Measurements from ENCODE around the gene HDDC2.

The HDDC2 gene

DNA sequence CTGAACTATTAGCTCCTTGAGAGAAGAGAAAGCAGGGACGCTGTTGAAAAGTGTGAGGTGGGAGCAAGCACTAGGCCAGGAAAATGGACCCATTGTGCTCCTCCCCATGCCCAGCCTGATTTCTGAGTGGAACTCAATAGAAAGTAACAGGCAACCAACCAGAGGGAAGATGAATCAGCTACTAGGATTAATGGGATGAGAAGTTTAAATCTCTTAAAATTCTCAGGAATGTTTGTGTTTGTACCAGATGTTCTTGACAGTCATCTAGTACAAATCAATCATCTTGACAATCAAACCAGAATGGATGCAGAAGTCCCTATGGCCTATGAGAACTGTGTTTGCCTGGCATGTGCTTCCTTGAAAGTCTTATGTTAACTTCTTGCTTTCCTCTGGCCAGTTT is 48.9 kb downstream of the HDDC2 start:
- Histone ChIP-seq H3K36me3 (ENCODE audit: control insufficient read depth in 1 of 2, insufficient read depth in 2 of 2, low read length in 2 of 2) (no peaks in the 10 kb centered on the region), H3K27ac (ENCODE audit: low read length) (no peak overlapping the region), H3K9me3 (ENCODE audit: control insufficient read depth in 1 of 2, low read length in 2 of 2) (no peaks in the 10 kb centered on the region), H3K4me1 (ENCODE audit: control insufficient read depth in 1 of 2, insufficient read depth in 2 of 2, low read length in 2 of 2) (no peaks in the 10 kb centered on the region), H3K4me3 (ENCODE audit: low read depth in 1 of 2, low read length in 2 of 2) (no peak overlapping the region), H3K27me3 (ENCODE audit: low read depth, low read length) (no peaks in the 10 kb centered on the region)

DNA sequence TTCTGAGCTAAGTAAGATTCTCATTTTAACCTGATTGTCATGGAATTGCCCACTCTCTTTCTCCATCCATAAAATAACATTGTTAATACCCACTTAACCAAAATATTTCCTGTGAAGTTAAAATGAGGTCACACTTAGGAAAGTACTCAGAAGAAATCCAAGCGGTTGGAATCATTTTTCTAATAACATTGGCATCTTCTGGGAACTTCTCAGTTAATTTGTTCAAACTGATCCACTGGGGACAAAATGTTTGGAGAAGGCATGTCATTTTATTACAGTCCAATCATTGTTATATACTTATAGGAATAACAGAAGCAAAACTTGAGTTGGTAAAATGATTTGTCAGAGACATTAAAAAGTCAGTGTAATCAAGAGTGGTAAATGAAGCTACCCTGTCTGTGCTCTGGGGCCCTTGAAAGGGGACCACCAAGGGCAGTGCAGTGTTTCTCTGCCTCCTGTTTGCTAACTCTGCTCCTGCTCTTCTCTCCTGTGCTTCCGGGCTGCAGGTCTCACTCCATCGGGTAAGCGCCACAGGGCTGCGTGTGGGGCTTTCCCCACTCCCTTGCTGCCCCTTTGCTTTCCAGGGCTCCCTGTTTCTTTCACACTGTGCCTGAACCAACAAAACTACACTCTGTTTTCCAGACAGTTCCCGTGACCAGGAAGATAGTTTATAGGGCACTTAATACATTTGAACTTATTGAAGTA is 50.1 kb downstream of the HDDC2 start:
- Histone ChIP-seq H3K4me1 (ENCODE audit: control insufficient read depth in 1 of 2, insufficient read depth in 2 of 2, low read length in 2 of 2) (no peaks in the 10 kb centered on the region), H3K27ac (ENCODE audit: low read length) (no peak overlapping the region), H3K9me3 (ENCODE audit: control insufficient read depth in 1 of 2, low read length in 2 of 2) (no peaks in the 10 kb centered on the region), H3K36me3 (ENCODE audit: control insufficient read depth in 1 of 2, insufficient read depth in 2 of 2, low read length in 2 of 2) (no peaks in the 10 kb centered on the region), H3K27me3 (ENCODE audit: low read depth, low read length) (no peaks in the 10 kb centered on the region), H3K4me3 (ENCODE audit: low read depth in 1 of 2, low read length in 2 of 2) (no peak overlapping the region)

DNA sequence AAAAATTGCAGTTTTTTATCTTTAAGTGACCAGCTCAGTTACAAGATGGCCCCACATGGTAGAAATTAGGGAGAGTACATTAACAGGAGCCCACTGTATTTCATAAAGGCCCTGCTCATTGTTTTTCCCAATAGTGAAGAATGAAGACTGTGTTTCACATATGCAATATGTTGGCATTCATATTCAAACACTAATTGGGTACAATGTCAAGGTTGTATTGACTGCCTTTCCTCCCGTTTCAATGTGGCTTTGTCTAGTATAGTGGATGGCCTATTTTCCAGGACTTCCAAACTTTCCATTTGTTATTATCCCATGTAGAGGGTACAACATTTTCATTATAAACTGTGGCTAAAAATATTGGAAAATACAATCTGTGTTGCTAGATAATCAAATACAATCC is 51.3 kb downstream of the HDDC2 start:
- Histone ChIP-seq H3K9me3 (ENCODE audit: control insufficient read depth in 1 of 2, low read length in 2 of 2) (no peaks in the 10 kb centered on the region), H3K27ac (ENCODE audit: low read length) (no peak overlapping the region), H3K4me3 (ENCODE audit: low read depth in 1 of 2, low read length in 2 of 2) (no peak overlapping the region), H3K27me3 (ENCODE audit: low read depth, low read length) (no peaks in the 10 kb centered on the region), H3K4me1 (ENCODE audit: control insufficient read depth in 1 of 2, insufficient read depth in 2 of 2, low read length in 2 of 2) (no peaks in the 10 kb centered on the region), H3K36me3 (ENCODE audit: control insufficient read depth in 1 of 2, insufficient read depth in 2 of 2, low read length in 2 of 2) (no peaks in the 10 kb centered on the region)

DNA sequence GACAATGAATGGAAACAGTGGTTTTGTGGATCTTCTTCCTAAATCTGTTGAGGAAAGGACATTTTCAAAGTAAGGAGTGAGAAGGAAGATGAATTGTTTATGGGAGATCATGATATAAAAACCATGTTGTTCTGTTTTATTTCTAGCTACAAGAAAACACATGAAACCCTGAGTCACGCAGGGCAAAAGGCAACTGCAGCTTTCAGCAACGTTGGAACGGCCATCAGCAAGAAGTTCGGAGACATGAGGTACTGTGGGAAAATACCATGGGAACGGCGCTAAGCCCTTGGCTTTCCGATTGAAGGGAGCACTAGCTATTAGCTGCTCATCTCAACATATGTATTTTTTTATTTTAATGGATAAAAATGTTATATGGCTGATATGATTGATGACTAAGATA is 53.6 kb downstream of the HDDC2 start:
- H3K36me3 ChIP-seq (ENCODE audit: control insufficient read depth in 1 of 2, insufficient read depth in 2 of 2, low read length in 2 of 2), result no peaks in the 10 kb centered on the region
- peaks cover 0 to 1% of the 10 kb centered on the region in 2 donors for H3K9me3 ChIP-seq (ENCODE audit: control insufficient read depth in 1 of 2, low read length in 2 of 2)
- no peaks in the 10 kb centered on the region for H3K27me3 ChIP-seq (ENCODE audit: low read depth, low read length)
- no peak overlapping the region for H3K4me3 ChIP-seq (ENCODE audit: low read depth in 1 of 2, low read length in 2 of 2)
- H3K27ac ChIP-seq (ENCODE audit: low read length), result no peak overlapping the region
- no peaks in the 10 kb centered on the region for H3K4me1 ChIP-seq (ENCODE audit: control insufficient read depth in 1 of 2, insufficient read depth in 2 of 2, low read length in 2 of 2)

DNA sequence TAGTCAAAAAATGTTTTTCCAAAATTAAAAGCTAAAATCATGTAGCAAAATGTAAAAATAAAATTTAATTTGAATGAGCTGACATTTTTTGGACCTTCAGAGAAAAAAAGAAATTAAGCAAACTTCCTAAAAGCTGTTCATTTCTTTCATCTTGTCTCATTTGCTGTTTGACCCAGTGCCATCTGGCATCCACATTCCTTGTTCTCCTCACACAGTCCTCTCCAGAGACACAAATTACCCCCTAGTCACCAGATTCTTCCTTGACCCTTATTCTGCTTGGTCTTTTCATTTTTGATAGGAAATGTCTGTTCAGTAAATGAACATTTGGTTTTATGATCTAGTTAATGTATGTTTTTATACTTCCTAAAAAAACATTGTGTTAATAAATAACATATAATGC is 55.2 kb downstream of the HDDC2 start:
- Histone ChIP-seq H3K27ac (ENCODE audit: low read length) (no peak overlapping the region), H3K27me3 (ENCODE audit: low read depth, low read length) (no peaks in the 10 kb centered on the region), H3K36me3 (ENCODE audit: control insufficient read depth in 1 of 2, insufficient read depth in 2 of 2, low read length in 2 of 2) (no peaks in the 10 kb centered on the region), H3K9me3 (ENCODE audit: control insufficient read depth in 1 of 2, low read length in 2 of 2) (peaks cover 0 to 13% of the 10 kb centered on the region in 2 donors), H3K4me1 (ENCODE audit: control insufficient read depth in 1 of 2, insufficient read depth in 2 of 2, low read length in 2 of 2) (no peaks in the 10 kb centered on the region), H3K4me3 (ENCODE audit: low read depth in 1 of 2, low read length in 2 of 2) (no peak overlapping the region)

DNA sequence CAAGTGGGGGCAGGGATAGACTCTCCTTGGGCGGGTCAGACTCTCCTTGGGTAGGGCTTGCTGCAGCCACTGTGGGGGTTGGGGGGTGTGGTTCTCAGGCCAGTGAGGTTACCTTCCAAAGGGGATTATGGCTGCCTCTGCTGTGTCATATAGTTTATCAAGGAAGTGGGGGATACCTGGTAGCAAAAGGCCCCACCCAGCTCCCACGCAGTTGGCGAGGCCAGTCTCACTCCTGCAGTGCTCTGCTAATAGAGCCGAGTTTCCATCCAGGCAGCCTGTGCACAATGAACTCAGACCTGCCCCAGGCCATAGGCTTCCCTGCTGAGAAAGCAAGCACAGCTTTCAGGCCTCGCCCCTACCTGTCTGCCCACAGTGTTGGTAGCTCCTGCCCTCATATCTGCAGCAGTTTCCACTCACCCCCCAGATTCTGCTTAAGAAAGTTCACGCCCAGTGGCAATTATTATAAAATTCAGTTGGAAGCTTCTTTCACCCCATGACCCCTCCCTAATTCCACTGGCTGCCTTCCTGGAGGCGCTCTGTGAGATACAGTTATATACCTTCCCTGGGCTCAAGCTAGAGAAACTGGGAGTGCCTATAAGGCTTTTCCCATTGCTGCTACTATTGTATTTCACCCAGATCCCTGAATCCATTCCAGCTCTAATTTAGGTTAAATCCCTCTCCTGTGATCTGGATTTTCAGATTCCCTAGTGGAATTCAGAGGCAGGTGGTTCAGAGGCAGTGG is 56.1 kb downstream of the HDDC2 start:
- Histone ChIP-seq H3K27me3 (ENCODE audit: low read depth, low read length) (no peaks in the 10 kb centered on the region), H3K36me3 (ENCODE audit: control insufficient read depth in 1 of 2, insufficient read depth in 2 of 2, low read length in 2 of 2) (no peaks in the 10 kb centered on the region), H3K4me3 (ENCODE audit: low read depth in 1 of 2, low read length in 2 of 2) (no peak overlapping the region), H3K9me3 (ENCODE audit: control insufficient read depth in 1 of 2, low read length in 2 of 2) (peaks cover 0 to 13% of the 10 kb centered on the region in 2 donors), H3K27ac (ENCODE audit: low read length) (no peak overlapping the region), H3K4me1 (ENCODE audit: control insufficient read depth in 1 of 2, insufficient read depth in 2 of 2, low read length in 2 of 2) (no peaks in the 10 kb centered on the region)

DNA sequence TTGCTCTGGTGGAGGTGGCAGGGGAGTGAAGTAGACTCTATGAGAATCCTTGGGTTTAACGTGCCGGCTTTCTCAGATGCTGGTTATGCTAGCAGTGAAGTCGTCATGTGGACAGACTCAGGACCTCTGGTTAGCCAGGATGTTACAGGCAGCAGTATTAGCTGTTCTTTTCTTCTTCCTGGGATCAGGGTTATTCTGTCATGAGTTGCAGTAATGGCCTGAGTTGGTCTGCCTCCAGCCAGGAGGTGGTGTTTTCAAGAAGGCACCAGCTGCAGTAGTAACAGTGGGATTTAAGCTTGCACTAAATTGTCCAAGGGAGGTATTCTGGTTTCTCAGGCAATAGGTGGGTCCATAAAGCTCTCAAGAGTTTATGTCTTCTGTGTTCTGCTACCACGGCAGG is 56.7 kb downstream of the HDDC2 start:
- no peak overlapping the region for H3K27ac ChIP-seq (ENCODE audit: low read length)

DNA sequence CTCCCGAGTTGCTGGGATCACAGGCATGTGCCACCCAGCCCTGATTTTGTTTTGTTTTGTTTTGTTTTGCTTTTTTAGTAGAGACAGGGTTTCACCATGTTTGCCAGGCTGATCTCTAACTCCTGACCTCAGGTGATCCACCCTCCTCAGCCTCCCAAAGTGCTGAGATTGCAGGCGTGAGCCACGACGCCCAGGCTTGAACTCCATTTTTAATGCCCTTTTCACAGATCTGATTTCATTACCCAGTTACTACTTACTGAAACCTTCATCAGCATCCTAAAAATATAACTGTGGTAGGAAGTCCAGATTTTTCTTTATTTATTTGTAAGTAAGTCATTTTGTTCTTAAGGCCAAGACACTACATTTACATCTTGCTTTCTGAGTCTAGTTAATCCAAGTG is 64.0 kb downstream of the HDDC2 start:
- Histone ChIP-seq H3K4me3 (ENCODE audit: low read depth in 1 of 2, low read length in 2 of 2) (no peak overlapping the region), H3K27ac (ENCODE audit: low read length) (no peak overlapping the region), H3K4me1 (ENCODE audit: control insufficient read depth in 1 of 2, insufficient read depth in 2 of 2, low read length in 2 of 2) (no peaks in the 10 kb centered on the region), H3K36me3 (ENCODE audit: control insufficient read depth in 1 of 2, insufficient read depth in 2 of 2, low read length in 2 of 2) (no peaks in the 10 kb centered on the region), H3K27me3 (ENCODE audit: low read depth, low read length) (no peaks in the 10 kb centered on the region), H3K9me3 (ENCODE audit: control insufficient read depth in 1 of 2, low read length in 2 of 2) (peaks cover 0 to 12% of the 10 kb centered on the region in 2 donors)

More for the DNA sequence above, 56.7 kb downstream of the HDDC2 start:
- no peaks in the 10 kb centered on the region for H3K27me3 ChIP-seq (ENCODE audit: low read depth, low read length)
- H3K4me3 ChIP-seq (ENCODE audit: low read depth in 1 of 2, low read length in 2 of 2), result no peak overlapping the region
- no peaks in the 10 kb centered on the region for H3K36me3 ChIP-seq (ENCODE audit: control insufficient read depth in 1 of 2, insufficient read depth in 2 of 2, low read length in 2 of 2)
- H3K4me1 ChIP-seq (ENCODE audit: control insufficient read depth in 1 of 2, insufficient read depth in 2 of 2, low read length in 2 of 2), result no peaks in the 10 kb centered on the region
- peaks cover 0 to 14% of the 10 kb centered on the region in 2 donors for H3K9me3 ChIP-seq (ENCODE audit: control insufficient read depth in 1 of 2, low read length in 2 of 2)

DNA sequence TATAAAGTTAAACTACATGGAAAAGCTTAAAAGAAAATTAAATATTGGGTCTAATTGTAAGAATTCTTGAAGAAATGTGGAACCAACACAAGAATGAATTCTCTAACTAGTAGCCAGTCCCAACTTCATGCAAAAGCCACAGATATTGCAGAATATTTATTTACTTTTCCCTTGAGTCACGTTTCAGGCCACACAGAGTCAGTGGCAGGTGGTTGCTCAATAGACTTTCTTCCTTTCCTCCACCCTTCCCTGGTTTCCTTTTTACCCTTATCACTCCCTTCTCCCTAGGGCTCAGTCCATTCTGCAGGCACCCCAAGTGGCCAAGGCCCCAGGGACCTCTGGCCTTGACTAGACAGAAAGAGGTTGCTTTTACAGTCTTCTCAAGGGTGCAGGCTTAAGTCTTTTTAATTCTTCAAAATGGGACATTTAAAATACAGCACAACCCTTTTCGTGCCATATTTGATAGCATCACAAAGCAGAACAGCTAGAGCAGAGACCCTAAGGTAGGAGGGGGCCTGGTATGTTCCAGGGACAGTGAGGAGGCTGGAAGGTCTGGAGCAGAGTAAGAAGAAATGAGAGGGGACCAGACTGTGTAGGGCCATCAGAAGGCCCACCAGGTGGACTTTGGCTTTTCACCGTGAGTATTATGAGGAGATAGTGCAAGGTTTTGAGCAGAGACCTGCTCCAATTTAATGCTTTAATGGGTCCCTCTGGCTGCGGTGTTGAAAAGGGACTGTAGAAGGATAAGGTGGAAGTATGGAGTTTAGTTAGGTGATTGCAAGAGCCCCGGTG is 65.0 kb downstream of the HDDC2 start:
- Histone ChIP-seq H3K27ac (ENCODE audit: low read length) (no peak overlapping the region), H3K36me3 (ENCODE audit: control insufficient read depth in 1 of 2, insufficient read depth in 2 of 2, low read length in 2 of 2) (no peaks in the 10 kb centered on the region), H3K4me1 (ENCODE audit: control insufficient read depth in 1 of 2, insufficient read depth in 2 of 2, low read length in 2 of 2) (no peaks in the 10 kb centered on the region), H3K9me3 (ENCODE audit: control insufficient read depth in 1 of 2, low read length in 2 of 2) (peaks cover 0 to 4% of the 10 kb centered on the region in 2 donors), H3K4me3 (ENCODE audit: low read depth in 1 of 2, low read length in 2 of 2) (no peak overlapping the region), H3K27me3 (ENCODE audit: low read depth, low read length) (no peaks in the 10 kb centered on the region)

DNA sequence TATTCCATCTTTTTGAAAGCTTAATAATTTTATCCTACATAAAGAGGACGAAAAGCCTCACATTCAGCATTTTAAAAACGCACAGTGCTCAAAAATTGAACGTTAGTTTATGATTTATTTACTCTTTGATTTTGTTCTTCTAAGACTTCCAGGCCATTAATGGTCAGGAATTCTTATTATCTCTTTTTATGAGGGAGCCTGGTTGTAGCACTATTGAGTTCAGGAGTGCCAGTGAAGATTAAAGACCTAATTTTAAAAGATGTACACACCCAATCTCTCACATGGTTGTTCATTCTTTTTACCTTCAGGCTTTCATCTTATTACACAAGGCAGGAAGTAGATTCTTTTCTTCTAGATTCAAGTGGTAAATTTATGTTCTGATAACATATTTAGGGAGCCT is 68.6 kb downstream of the HDDC2 start:
- Histone ChIP-seq H3K9me3 (ENCODE audit: control insufficient read depth in 1 of 2, low read length in 2 of 2) (no peaks in the 10 kb centered on the region), H3K36me3 (ENCODE audit: control insufficient read depth in 1 of 2, insufficient read depth in 2 of 2, low read length in 2 of 2) (no peaks in the 10 kb centered on the region), H3K27ac (ENCODE audit: low read length) (no peak overlapping the region), H3K4me1 (ENCODE audit: control insufficient read depth in 1 of 2, insufficient read depth in 2 of 2, low read length in 2 of 2) (no peaks in the 10 kb centered on the region), H3K4me3 (ENCODE audit: low read depth in 1 of 2, low read length in 2 of 2) (no peak overlapping the region), H3K27me3 (ENCODE audit: low read depth, low read length) (no peaks in the 10 kb centered on the region)

DNA sequence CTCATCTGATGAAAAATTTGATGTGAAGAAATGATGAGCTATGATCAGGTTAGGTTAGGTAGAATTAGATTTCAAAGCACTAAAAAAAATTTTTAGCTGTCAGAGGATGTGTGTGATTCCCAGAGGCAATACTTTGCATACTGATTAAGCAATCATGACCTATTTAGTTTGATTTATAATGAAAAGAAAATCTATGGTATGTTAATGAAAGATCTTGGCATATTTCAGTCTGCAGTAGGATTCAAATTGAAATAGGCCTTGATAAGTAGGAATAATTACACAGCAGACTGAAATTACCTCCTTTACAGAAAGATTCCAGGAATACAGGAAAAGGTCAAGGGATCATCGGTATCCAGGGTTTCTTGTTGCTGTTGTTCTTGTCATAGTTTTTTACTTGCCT is 69.3 kb downstream of the HDDC2 start:
- Histone ChIP-seq H3K27me3 (ENCODE audit: low read depth, low read length) (no peaks in the 10 kb centered on the region), H3K9me3 (ENCODE audit: control insufficient read depth in 1 of 2, low read length in 2 of 2) (no peaks in the 10 kb centered on the region), H3K4me3 (ENCODE audit: low read depth in 1 of 2, low read length in 2 of 2) (no peak overlapping the region), H3K4me1 (ENCODE audit: control insufficient read depth in 1 of 2, insufficient read depth in 2 of 2, low read length in 2 of 2) (no peaks in the 10 kb centered on the region), H3K36me3 (ENCODE audit: control insufficient read depth in 1 of 2, insufficient read depth in 2 of 2, low read length in 2 of 2) (no peaks in the 10 kb centered on the region), H3K27ac (ENCODE audit: low read length) (no peak overlapping the region)
